NCI-H345 treated with DMSO at 0.1 percent for 48 hours (cell line): Measurements from ENCODE around the gene OR13A1.
"Not testable (repeated sequence)": the region's sequence is repeated elsewhere in the genome, so short reads cannot be mapped to it uniquely, and the experiment has no call there.

Experiments used
- DNase-seq: peaks from one replicate; lab custom pipeline; 2025; ENCODE audit not compliant: unreplicated experiment; lab: John Stamatoyannopoulos, UW

The OR13A1 gene

GRCh38 chr10:45286980-45287379 is 28.4 kb downstream of the OR13A1 start:
- DNase-seq = no peak

GRCh38 chr10:45282061-45282460 is 33.3 kb downstream of the OR13A1 start:
- DNase-seq = no peak

DNA sequence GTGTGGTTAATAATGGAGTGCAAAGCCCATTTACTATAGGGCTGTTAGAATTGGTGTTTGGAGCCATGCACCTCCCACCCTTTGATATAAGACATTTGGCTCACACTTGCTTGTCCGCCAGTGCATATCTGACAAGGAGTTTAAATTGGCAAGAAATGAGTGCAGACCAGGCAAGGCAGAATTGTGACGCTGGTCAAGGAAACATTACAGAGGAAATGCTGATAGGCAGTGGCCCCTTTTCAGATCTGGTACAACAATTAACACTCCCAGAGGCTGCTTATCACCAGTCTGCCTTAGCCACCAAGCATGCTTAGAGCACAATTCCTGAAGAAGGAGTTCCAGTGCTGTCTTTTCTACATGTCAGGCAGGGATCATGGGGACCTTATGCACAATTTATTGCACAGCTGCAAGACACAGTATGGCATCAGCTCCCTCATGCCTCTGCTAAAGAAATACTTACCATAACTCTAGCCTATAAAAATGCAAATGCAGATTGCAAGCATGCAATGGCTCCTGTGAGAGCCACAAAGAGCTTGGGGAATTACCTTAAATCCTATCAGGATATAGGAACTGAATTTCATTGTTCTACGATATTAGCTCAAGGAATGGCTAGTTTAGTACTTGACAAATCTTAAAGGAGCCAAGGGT is 35.2 kb downstream of the OR13A1 start:
- no peak for DNase-seq

GRCh38 chr10:45279682-45280081 is 35.7 kb downstream of the OR13A1 start:
- DNase-seq = no peak

- no peak for DNase-seq
Observed at GRCh38 chr10:45278860-45279498, 36.4 kb downstream of the OR13A1 start.

DNA sequence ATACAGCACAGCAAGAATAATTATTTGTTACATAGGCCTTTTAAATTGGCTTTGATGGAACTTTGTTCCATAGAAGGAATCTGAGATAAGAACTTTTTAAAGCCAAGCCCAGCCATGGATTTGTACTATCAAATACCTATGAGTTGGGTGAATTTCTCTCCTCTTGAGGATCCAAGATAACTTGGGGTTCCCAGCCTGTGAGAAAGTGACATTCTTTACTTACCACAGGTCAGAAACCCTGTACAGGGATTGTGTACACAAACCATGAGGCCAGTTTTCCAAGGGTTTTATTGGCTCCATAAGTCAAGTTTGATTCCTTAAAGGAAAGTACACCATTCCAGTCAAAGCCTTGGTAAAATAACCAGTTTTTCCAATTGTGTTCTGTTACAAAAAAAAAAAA is 39.3 kb downstream of the OR13A1 start:
- DNase-seq = not testable (repeated sequence)

DNA sequence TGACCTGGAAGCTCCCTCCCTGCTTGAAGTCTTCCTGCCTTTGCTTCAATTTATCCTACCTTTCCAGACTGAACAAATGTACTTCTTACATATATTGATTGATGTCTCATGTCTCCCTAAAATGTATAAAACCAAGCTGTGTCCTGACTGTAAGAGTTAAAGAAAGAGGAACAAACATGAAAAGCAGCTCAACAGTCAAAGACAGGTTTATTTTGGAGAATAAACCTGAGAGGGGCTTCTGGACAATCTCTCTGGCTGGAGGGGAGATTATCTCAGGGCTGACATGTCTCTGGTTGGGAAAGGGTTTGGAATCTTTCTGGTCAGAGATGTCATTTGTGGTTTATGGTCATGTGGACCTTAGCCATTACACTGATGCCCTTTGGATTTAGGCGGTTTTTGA is 41.0 kb downstream of the OR13A1 start:
- DNase-seq = no peak

DNA sequence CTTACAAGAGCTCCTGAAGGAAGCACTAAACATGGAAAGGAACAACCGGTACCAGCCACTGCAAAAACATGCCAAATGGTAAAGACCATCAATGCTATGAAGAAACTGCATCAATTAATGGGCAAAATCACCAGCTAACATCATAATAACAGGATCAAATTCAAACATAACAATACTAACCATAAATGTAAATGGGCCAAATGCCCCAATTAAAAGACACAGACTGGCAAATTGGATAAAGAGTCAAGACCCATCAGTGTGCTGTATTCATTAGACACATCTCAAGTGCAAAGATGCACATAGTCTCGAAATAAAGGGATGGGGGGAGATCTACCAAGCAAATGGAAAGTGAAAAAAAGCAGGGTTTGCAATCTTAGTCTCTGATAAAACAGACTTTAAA is 47.6 kb downstream of the OR13A1 start:
- not testable (repeated sequence) for DNase-seq

- DNase-seq = no peak
Observed at GRCh38 chr10:45265996-45266395, 49.4 kb downstream of the OR13A1 start.

GRCh38 chr10:45261946-45262345 is 53.5 kb downstream of the OR13A1 start:
- no peak for DNase-seq

GRCh38 chr10:45261243-45261775 is 54.1 kb downstream of the OR13A1 start:
- DNase-seq = no peak

DNA sequence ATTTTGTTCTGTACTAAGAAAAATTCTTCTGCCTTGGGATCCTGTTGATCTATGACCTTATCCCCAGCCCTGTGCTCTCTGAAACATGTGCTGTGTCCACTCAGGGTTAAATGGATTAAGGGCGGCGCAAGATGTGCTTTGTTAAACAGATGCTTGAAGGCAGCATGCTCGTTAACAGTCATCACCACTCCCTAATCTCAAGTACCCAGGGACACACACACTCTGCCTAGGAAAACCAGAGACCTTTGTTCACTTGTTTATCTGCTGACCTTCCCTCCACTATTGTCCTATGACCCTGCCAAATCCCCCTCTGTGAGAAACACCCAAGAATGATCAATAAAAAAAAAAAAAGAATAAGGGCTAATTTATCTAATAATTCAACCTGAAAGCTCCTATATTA is 54.8 kb downstream of the OR13A1 start:
- not testable (repeated sequence) for DNase-seq

DNA sequence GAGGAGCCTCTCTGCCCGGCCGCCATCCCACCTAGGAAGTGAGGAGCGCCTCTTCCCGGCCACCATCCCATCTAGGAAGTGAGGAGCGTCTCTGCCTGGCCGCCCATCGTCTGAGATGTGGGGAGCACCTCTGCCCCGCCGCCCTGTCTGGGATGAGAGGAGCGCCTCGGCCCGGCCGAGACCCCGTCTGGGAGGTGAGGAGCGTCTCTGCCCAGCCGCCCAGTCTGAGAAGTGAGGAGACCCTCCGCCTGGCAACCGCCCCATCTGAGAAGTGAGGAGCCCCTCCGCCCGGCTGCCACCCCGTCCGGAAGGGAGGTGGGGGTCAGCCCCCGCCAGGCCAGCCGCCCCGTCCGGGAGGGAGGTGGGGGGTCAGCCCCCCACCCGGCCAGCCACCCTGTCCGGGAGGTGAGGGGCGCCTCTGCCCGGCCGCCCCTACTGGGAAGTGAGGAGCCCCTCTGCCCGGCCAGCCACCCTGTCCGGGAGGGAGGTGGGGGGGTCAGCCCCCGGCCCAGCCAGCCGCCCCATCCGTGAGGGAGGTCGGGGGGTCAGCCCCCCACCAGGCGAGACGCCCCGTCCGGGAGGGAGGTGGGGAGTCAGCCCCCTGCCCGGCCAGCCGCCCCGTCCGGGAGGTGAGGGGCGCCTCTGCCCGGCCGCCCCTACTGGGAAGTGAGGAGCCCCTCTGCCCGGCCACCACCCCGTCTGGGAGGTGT is 55.5 kb downstream of the OR13A1 start:
- not testable (repeated sequence) for DNase-seq

- DNase-seq = no peak
Observed at GRCh38 chr10:45257600-45257999, 57.8 kb downstream of the OR13A1 start.

- no peak for DNase-seq
Observed at GRCh38 chr10:45256246-45256645, 59.2 kb downstream of the OR13A1 start.

DNA sequence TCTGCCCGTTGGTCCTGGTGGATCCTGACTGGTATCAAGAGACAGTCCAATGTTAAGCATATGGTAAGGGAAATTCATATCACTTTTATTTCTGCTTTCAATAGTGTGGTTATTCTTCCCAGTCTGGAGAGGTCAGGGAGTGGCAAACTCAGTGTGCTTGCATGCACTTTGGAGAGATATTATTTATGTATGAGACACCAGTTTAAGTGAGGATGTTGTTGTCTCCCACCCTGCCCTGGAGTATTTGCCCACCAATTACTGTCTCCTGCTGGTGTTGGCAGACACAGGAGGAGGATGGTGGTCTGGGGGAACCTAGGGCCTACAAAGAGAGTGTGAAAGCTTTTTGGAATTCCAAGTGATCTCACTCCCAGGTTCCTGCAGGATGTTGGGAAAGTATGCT is 59.7 kb downstream of the OR13A1 start:
- DNase-seq = no peak

- no peak for DNase-seq
Observed at GRCh38 chr10:45254892-45255291, 60.5 kb downstream of the OR13A1 start.

DNA sequence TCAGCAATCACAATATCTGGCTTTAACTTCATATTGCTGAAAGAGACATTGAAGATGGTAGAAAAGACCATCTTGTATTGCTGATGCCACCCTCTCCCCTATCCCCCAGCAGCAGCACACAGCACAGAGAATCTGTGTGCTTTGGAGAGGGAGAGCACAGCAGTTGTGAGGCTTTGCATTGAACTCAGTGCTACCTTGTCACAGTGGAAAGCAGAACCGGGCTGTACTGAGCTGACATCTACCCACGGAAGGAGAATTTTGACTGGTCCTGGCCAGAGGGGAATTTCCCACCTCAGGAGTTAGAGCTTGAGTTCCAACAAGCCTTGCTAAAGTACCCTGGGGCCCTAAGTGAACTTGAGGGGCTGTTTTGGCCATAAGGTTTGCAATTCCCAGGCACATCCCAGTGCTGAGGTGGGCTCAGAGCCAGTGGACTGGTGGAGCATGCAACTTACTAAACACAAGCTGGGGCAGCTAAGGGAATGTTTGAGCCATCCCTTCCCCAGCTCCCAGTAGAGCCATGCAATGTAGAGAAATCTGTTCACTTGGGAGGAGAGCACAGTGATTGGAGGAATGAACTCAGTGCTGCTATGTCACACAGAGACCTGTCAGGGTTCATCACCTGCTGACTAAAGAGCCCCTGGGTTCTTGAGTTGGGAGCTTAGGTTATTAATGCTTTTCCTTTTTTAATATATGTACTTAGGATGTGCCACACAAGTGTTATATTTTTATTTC is 62.1 kb downstream of the OR13A1 start:
- no peak for DNase-seq
